ENCODE results near the gene CRYBA2. TPM values are rescaled to one million over a fixed set of nuclear protein-coding genes. Genes with fewer than 3 reads are reported as not detected.

CRYBA2 gene
- total and polyA plus RNA-seq, 10 donors, result not detected

- DNase-seq, result no peak
- Histone ChIP-seq H3K4me1 (peaks cover 3 to 43% (median 27%) of the 10 kb centered on the region in 6 donors), H3K4me3 (peak overlapping the region; percentile 25 to 72 (median 42)), H3K36me3 (no peaks in the 10 kb centered on the region), H3K27ac (no peak overlapping the region), H3K27me3 (replicated peaks in 1 of 7) (peaks cover 0 to 97% (median 63%) of the 10 kb centered on the region in 7 donors), H3K9me3 (peaks cover 0 to 4% (median 0%) of the 10 kb centered on the region in 8 donors)
- WGBS, 5 donors, result 0 to 5% (median 3%) methylated on average over 5 to 67 of the region's 67 CpGs
- TF ChIP-seq POLR2A (IDR thresholded peaks at IDR 0.05) (no peak), POLR2AphosphoS5 (IDR thresholded peaks at IDR 0.05) (no peak)
- intact Hi-C loops (cut with DNase I; ENCODE audit: low total_unique reads), result no loop called here
Observed at GRCh38 chr2:218959761-218960308, 33.4 kb downstream of the CRYBA2 start.

- intact Hi-C loops (cut with DNase I; ENCODE audit: low total_unique reads), result no loop called here
- Histone ChIP-seq H3K36me3 (no peaks in the 10 kb centered on the region), H3K4me1 (peaks cover 3 to 43% (median 27%) of the 10 kb centered on the region in 6 donors), H3K9me3 (peaks cover 0 to 4% (median 0%) of the 10 kb centered on the region in 8 donors), H3K27ac (no peak within 1 kb of the TSS), H3K4me3 (peak within 1 kb of the TSS; percentile 25 to 72 (median 42)), H3K27me3 (replicated peaks in 1 of 7) (peaks cover 0 to 97% (median 57%) of the 10 kb centered on the region in 7 donors)
- TF ChIP-seq POLR2A (IDR thresholded peaks at IDR 0.05), result no peak
- TF ChIP-seq POLR2AphosphoS5 (IDR thresholded peaks at IDR 0.05), result peak in 1 of 3 donors; percentile 24
- TF ChIP-seq CTCF (IDR thresholded peaks at IDR 0.05 in 8 of 11, conservative IDR thresholded peaks at IDR 0.05 in 3 of 11), result no peak
- 1 to 2% (median 2%) methylated on average over 28 to 37 of the region's 37 CpGs for WGBS, 5 donors
- peak; percentile 86 for DNase-seq
Observed at GRCh38 chr2:218959141-218959731, 34.0 kb downstream of the CRYBA2 start, which contains the start of gene CDK5R2. Gene CDK5R2 (plus strand): TSS chr2:218959666. CDS start chr2:218959821, 155 bp downstream.

DNA sequence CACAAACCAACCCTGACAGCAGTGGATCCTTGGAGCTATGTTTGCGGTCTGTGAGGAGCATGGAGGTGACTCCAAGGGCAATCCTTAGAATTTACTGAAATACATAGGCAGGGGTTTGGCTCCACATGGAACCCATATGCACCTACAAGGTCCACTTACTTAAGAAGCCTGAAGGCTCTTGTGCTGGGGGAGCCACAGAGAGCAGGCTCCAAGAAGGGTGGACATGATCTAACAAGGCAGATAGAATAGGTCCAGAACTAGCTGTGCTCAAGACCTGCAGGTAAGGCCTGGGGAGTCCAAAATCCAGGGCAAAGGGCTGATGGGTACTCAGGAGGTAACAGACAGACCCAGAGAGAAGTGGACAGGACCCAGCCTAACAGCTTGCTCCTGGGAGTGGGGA lies 34.9 kb downstream of the CRYBA2 start:
- no peak for DNase-seq
- 88 to 100% (median 93%) methylated on average over 1 of the region's 1 CpG for WGBS, 5 donors
- Histone ChIP-seq H3K27ac (no peak overlapping the region), H3K36me3 (no peaks in the 10 kb centered on the region), H3K4me3 (no peak overlapping the region), H3K4me1 (peaks cover 3 to 42% (median 26%) of the 10 kb centered on the region in 6 donors), H3K27me3 (replicated peaks in 1 of 7) (peaks cover 0 to 97% (median 48%) of the 10 kb centered on the region in 7 donors), H3K9me3 (peaks cover 0 to 4% (median 0%) of the 10 kb centered on the region in 8 donors)
- intact Hi-C loops (cut with DNase I; ENCODE audit: low total_unique reads), result no loop called here
- no peak for TF ChIP-seq POLR2A (IDR thresholded peaks at IDR 0.05)
- TF ChIP-seq POLR2AphosphoS5 (IDR thresholded peaks at IDR 0.05), result no peak
- no peak for TF ChIP-seq CTCF (IDR thresholded peaks at IDR 0.05 in 8 of 11, conservative IDR thresholded peaks at IDR 0.05 in 3 of 11)

- 79 to 89% (median 80%) methylated on average over 4 of the region's 4 CpGs for WGBS, 5 donors
- no peaks in the 10 kb centered on the region for H3K36me3 ChIP-seq
- no peak overlapping the region for H3K4me3 ChIP-seq
- peaks cover 0 to 95% (median 42%) of the 10 kb centered on the region in 7 donors for H3K27me3 ChIP-seq (replicated peaks in 1 of 7)
- no peak overlapping the region for H3K27ac ChIP-seq
- peaks cover 0 to 2% (median 0%) of the 10 kb centered on the region in 8 donors for H3K9me3 ChIP-seq
- H3K4me1 ChIP-seq, result peaks cover 3 to 36% (median 20%) of the 10 kb centered on the region in 6 donors
- DNase-seq, result no peak
- intact Hi-C loops (cut with DNase I; ENCODE audit: low total_unique reads), result no loop called here
- TF ChIP-seq CTCF (IDR thresholded peaks at IDR 0.05 in 8 of 11, conservative IDR thresholded peaks at IDR 0.05 in 3 of 11), result no peak
- TF ChIP-seq POLR2A (IDR thresholded peaks at IDR 0.05), result no peak
- no peak for TF ChIP-seq POLR2AphosphoS5 (IDR thresholded peaks at IDR 0.05)
Observed at GRCh38 chr2:218957671-218958070, 35.6 kb downstream of the CRYBA2 start.
